Stimulated activated CD4-positive, alpha-beta T cell treated with anti-CD3 and anti-CD28 coated beads, TNF-alpha, amount 100 ng/mL, for 1 hour (primary cell): ENCODE measurements around the gene CDH4.

Experiments used
- DNase-seq, 3 donors: peaks; one replicate each; pipeline ENCODE4 v3.0.0-alpha.2; 2020; ENCODE audit warnings: low read depth in 3 of 3, low spot score in 1 of 3

CDH4 gene

DNA sequence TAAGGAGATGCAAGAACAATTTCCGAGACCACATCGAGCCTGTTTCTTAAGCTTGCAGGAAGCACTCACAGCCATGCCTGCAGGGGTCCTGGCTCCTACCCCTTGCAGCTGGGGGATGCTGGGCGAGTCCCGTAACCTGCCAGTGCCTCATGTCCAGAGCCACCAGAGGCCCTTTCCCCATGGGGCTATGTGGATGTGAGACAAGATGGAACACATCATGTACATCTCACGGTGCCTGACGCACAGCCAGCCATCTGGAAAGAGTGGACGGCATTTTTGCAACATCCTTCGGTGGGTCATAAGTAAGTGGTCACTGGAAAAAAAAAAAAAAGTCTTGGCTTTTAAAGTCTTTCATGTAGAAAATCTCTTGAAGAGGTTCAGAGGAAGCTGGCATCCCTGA is 72.8 kb downstream of the CDH4 start:
- DNase-seq = no peak

GRCh38 chr20:61325718-61326117 is 73.7 kb downstream of the CDH4 start:
- DNase-seq = no peak

- DNase-seq = no peak
Observed at GRCh38 chr20:61328911-61329558, 77.0 kb downstream of the CDH4 start.

DNA sequence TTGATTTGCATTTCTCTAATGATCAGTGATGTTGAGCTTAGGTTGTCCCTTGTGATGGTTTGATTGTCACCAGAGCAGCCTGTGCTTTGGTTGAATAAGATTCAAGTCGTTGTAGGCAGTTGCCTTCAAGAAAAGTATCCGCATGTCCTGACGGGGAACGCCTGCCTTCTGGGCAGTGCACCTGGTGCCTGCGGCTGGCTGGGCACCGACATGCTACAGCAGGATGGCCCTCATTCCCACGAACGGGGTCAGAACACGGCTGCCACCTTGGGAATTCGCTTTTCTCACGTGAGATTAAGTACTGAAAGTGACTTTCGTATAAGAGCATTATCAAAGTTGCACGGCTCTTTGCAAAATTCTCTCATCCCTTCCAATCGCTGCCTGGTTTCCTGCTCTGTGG is 78.4 kb downstream of the CDH4 start:
- no peak for DNase-seq

DNA sequence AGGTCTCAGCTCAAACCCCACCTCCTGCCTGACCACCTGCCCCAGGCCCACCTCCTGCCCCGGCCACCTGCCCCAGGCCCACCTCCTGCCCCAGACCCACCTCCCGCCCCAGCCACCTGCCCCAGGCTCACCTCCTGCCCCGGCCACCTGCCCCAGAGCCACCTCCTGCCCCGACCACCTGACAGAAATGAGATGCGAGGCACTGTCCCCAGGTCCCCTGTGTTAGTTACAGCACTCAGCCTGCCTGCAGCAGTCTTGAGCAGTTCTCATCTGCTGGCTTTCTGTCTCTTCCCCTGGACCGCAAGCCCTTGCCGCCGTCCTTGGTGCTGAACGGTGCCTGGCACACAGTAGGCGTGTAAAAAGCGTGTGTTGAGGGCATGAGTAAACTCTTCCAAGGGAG is 79.5 kb downstream of the CDH4 start:
- no peak for DNase-seq

DNA sequence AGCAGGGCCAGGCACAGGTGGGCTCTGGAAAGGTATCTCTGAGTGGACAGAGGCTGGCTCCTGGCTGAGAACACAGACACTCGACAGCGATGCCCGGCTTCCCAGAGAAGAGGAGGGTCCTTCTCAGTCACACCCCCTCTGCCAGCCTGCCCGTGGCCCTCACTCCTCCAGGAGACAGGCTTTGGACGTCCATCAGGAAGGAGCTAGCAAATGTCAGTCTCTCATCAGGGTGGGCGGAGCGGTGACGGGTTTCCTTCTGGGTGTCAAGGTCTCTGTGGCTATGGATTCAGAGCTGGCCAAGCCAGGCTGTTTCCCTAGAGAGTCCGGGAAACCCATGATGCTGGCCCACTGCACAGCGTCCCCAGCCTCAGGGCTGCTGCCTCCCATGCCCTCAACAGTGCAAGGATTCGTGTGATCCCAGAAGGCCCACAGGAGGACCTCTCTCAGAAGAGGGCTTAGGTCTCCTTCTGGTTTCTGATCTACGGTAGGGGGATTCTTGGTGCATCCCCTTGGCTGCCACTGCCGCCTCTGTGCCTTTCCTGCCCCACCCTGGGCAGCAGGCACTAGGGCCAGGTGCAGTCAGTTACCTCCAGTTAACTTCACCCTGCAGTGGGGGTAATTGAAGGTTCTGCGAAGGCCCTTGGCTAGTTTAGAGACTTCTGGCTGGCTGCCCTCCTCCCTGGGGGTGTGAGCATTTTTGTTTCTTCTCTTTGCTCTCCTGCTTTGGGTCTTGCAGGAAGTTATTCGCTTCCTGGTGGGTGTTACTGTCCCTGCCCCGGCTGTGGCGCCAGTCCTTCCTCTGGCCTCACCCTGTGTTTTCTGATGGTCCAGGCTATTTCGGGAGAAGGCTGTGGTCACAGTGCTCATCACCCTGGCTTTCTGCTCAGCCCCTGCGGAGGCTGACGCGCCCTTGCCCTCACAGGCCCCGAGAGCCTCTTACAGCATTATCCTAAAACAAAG is 80.2 kb downstream of the CDH4 start:
- DNase-seq = no peak

GRCh38 chr20:61333484-61334108 is 81.5 kb downstream of the CDH4 start:
- DNase-seq = no peak

GRCh38 chr20:61340157-61340556 is 88.1 kb downstream of the CDH4 start:
- DNase-seq = no peak

- DNase-seq = no peak
Observed at GRCh38 chr20:61341605-61342004, 89.5 kb downstream of the CDH4 start.

- DNase-seq = no peak
Observed at GRCh38 chr20:61343934-61344333, 91.9 kb downstream of the CDH4 start.

- no peak for DNase-seq
Observed at GRCh38 chr20:61345656-61346055, 93.6 kb downstream of the CDH4 start.

GRCh38 chr20:61346996-61347395 is 94.9 kb downstream of the CDH4 start:
- no peak for DNase-seq

GRCh38 chr20:61347443-61347842 is 95.4 kb downstream of the CDH4 start:
- no peak for DNase-seq

DNA sequence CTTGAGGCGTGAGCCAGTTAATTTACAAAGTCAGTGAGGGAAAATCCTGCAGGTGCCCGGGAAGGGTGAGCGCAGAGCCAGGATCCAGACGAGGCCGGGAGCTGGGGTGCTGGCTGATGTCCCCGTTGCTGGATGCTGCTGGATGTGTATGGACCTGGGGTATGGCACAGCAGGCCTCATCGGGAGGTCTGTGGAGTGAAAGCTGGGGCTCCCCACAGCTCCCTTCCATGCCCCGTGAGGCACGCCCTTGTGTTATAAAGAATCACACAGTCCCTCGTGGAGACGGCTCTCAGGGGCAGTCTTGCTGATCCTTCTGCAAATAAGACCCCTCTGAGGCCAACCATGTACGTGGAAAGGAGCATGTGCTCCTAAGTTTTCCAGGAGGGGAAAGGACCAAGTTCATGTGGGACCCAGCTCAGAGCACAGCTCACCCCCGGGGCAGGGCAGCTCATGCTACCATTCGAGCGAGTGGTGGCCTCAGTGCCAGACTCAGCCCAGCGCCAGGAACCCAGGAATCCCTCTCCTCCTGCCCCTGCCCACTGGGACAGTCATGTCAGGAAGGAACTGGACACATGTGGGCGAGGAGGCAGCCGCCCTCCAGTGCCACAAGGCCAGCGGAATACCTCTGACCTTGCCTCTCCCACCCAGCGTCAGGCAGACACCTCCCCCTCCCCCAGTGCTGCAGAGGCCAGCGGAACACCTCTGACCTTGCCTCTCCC is 97.5 kb downstream of the CDH4 start:
- DNase-seq = no peak

DNA sequence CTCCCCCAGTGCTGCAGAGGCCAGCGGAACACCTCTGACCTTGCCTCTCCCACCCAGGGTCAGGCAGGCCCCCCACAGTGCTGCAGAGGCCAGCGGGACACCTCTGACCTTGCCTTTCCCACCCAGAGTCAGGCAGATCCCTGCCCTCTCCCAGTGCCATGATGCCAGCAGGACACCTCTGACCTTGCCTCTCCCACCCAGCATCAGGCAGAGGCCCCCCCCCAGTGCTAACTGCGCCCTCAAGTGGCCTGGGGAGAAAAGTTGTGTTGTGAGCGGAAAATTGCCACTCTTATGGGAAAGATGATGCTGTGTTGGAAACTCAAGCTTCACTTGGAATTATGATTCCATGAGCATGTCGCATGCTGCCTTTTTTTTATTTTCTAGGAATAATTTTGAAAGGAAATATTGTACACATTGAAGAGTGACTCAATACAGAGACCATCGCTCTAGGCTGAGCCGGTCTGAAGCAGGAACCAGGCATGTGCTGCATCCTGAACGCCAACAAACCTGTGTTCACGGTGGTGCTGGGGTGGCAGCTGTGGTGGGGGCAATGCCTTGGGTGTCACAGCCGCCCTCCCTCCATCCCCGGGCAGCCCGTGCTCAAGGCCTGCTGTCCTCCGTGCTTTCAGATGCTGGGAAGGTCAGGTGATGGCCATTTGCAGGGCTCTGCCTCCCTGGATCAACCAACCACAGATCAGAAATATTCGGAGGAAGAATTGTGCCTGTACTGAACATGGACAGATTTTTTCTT is 98.6 kb downstream of the CDH4 start:
- no peak for DNase-seq

- DNase-seq = no peak
Observed at GRCh38 chr20:61352346-61353260, 100.5 kb downstream of the CDH4 start.

DNA sequence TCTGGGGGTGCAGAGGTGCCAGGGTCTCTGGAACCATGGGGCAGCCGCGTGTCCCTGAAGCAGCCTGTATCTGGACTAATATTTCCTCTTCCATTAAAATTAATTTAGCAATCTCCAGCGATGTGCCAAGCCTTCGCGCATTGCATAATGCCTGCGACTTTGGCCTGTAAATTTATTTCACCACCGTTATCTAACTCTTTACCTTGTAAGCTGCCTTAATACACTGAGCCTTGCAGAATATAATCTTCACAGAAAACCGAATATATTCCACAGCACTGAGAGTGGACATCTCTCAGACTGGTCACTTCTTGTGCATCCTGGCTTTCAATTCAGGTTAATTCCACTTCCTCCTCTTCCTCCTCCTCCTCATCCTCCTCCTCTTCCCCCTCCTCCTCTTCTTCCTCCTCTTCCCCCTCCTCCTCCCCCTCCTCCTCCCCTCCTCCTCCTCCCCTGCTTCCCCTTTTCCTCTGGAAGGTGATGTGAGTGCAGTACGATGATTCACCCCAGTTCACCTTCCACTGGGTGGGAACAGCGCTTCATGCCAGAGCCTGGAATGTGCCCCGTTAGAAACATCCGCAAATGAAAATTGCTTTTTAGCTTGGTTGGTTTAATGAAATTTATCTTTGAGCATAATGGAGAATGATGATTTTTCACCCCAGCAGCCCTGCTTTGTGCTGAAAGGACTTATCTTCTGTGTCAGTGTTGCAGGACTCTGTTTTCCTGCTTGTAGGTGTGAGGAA is 101.4 kb downstream of the CDH4 start:
- no peak for DNase-seq

DNA sequence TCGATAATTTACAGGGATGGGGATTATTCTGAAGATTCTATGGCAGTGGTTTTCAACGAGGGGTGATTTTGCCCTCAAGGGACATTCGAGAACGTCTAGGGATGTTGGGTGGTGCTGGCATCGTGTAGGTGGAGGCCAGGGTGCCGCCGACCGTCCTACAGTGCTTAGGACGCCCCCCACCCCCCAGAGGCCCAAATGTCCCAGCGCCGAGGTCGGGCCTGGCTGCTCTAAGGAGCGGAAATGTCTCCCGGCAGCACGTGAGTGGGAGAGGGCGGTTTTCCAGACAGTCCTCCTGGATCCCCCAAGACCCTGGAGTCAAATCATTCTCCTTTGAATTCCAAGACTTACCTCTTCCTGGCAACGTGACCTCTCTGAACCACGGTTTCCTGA is 101.9 kb downstream of the CDH4 start:
- no peak for DNase-seq

GRCh38 chr20:61354501-61354900 is 102.4 kb downstream of the CDH4 start:
- DNase-seq = no peak
